GM10248 (cell line): Measurements from ENCODE around the gene CHD6.

Source experiments
- CTCF ChIA-PET: fragments of 300-600 bp; sonication (Branson Sonifier 250); formaldehyde crosslinking; extraction: SDS; loops from one replicate; lab custom pipeline; 2021; ENCODE audit warnings: antibody characterized with exemption; lab: Yijun Ruan, JAX
- POLR2A ChIA-PET: fragments of 350-650 bp; sonication (Branson Sonifier 250); formaldehyde crosslinking; extraction: SDS; loops from one replicate; lab custom pipeline; 2020; ENCODE audit warnings: antibody characterized with exemption; lab: Yijun Ruan, JAX
- DNase-seq: peaks from one replicate; pipeline ENCODE4 v3.0.0; 2012; ENCODE audit errors: extremely low spot score
- TF ChIP-seq, protein P1 (sequence below): IDR thresholded peaks from 2 replicates; pipeline ENCODE4 v1.5.1; 2012; ENCODE audit warnings: mild to moderate bottlenecking, low read depth; ENCODE audit errors: extremely low read depth, missing control alignments, control extremely low read depth

The CHD6 gene

DNA sequence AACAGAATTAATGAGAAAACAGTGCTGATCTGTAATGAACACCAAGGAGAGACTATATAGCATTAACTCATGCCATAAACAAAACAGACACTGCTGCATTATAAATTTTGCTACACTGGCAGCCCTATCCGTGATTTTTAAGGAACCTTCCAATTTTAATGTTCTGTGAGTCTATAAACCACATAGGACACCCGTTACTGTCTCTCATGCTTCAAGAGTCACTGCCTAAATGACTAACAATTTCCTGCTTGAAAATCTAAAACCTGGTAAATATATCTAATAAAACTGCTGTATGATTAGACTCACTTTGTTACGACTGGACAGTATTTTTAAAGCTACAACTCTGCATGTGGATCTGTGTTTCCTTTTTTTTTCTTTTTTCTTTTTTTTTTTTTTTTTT lies 8.7 kb downstream of the CHD6 start:
- CTCF ChIA-PET: interaction anchor here (1.2 to 1.3 kb wide), 3 partner anchors 9 to 84 kb away, joined by 3 to 6 read pairs (median 4); partner anchors contain the start of gene CHD6
- TF ChIP-seq, protein P1, sequence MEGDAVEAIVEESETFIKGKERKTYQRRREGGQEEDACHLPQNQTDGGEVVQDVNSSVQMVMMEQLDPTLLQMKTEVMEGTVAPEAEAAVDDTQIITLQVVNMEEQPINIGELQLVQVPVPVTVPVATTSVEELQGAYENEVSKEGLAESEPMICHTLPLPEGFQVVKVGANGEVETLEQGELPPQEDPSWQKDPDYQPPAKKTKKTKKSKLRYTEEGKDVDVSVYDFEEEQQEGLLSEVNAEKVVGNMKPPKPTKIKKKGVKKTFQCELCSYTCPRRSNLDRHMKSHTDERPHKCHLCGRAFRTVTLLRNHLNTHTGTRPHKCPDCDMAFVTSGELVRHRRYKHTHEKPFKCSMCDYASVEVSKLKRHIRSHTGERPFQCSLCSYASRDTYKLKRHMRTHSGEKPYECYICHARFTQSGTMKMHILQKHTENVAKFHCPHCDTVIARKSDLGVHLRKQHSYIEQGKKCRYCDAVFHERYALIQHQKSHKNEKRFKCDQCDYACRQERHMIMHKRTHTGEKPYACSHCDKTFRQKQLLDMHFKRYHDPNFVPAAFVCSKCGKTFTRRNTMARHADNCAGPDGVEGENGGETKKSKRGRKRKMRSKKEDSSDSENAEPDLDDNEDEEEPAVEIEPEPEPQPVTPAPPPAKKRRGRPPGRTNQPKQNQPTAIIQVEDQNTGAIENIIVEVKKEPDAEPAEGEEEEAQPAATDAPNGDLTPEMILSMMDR: no peak
- DNase-seq: no peak
- POLR2A ChIA-PET: no interaction called here

DNA sequence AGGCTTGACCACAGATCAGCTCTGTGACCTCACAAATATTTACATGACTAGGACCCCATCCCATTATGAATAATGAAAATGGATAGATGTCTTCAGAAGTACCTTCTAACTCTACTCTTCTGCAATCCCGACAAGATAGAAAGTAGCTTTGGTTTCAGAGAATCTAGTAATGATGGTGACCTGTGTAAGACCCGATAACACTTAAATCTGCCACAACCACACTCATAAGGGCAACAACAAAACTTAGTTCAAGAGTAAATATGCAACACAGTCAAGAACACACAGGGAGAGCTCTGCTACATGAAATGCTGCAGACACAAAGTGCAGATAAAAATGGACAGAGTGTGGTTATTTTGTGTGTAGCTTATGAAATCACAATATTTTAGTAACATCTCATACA lies 9.6 kb downstream of the CHD6 start:
- CTCF ChIA-PET: interaction anchor here (1.2 to 1.3 kb wide), 6 partner anchors 9 to 85 kb away, joined by 3 to 6 read pairs (median 4); partner anchors contain the start of gene CHD6
- POLR2A ChIA-PET: no interaction called here
- DNase-seq: no peak
- TF ChIP-seq, protein P1: no peak

DNA sequence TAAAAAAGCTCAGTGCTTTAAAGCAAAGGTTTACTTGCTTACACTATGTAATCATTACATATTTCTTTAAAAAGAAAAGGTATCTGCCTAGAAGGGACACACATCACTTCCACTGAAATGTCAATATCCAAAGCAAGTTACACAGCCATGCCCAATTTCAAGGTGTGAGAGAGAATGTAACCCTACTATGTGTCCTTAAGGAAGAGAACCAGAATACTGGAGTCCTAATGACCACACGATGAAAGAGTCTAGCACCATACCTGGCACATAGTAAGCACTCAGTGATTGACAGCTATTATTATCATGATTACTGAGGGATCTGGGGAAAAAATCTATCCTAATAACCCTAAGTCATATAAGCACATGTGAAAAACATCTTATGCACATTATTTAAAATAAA lies 10.4 kb downstream of the CHD6 start:
- TF ChIP-seq, protein P1: no peak
- ChIA-PET CTCF (interaction anchor here (1.0 to 1.3 kb wide), 3 partner anchors 9 to 26 kb away, joined by 4 read pairs; no protein-coding TSS in a partner anchor), POLR2A (no interaction called here)
- no peak for DNase-seq

DNA sequence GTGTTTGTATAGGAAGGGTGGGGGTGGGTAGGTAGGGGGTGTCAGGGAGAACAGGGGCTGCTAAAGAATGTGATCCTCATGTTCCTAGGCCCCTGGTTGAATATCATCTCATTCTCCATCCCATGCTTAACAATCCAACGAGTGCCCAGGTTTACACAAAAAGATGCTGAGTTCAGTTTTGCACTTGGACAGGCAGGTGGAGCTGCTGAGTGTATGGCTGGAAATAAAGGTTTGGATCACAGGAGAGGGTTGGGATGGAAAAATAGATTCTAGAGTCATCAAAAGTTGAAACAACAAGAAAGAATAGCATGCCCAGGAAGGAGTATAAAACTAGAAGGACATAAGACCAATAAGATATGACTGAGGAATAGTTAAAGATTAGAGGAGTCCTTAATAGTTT lies 14.2 kb downstream of the CHD6 start:
- ChIA-PET CTCF (no interaction called here), POLR2A (no interaction called here)
- DNase-seq: no peak
- TF ChIP-seq, protein P1: no peak

DNA sequence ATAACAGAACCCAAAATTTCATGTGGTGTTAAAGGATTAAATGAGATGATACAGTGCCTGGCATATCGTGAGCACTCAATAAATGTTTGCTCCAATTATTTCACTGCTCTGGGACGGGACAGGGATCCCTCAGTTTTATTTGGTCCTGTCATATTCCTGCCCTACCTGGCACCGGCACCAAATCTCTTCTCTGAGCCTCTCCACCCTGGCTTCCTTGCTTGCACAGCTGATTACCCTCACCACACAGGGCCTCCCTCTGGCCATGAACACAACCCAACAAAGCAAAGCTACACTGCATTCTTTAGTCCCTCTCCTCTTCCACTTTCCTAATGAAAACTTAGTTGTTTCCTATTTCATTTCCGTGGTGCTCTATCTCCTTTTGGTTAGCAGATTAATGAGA lies 16.4 kb downstream of the CHD6 start:
- DNase-seq: no peak
- ChIA-PET CTCF (no interaction called here), POLR2A (no interaction called here)
- TF ChIP-seq, protein P1: no peak

DNA sequence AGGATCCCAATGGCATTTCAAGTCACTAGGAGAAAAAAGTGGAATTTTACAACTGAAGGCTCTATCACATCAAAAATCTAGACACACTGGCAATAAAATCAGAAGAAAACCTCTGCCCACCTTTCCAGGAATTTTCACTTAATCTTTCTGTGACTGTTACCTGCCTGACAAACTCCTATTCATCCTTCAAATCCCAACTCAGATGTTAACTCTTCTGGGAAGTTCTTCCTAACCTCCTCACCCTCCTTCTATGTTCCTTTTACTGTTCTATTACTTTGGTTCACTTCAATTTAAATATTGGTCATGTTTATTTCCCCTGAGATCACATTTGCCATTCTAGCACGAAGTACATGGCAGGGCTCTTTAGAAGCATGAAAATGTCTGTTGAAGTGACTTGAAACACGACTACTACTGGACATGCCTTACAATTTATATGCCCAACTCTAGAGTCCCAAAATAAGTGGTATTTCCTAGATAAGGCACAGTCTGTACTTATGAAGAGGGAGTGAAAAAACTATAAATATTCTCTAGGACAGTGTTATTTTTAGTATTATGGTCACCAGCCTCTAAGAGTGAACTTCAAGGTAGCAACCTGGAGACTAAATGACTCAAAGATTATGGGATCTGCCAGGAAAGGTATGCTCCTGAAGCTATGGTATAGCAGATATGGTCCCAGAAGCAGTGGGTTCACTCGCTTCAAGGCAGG lies 17.1 kb downstream of the CHD6 start:
- POLR2A ChIA-PET: no interaction called here
- CTCF ChIA-PET: no interaction called here
- TF ChIP-seq, protein P1: no peak
- DNase-seq: no peak
